Neural cell (in vitro differentiated cells): ENCODE data around the gene WDR91. TPM values are rescaled to one million over a fixed set of nuclear protein-coding genes. Genes with fewer than 3 reads are reported as not detected.

ENCODE experiments used
- H2AFZ ChIP-seq: fragments of 200-600, 300-800 bp; sonication (generic), shearing (Covaris generic); 2 replicates; pipeline ENCODE4 v1.6.0; 2014; ENCODE audit warnings: low read depth, mild to moderate bottlenecking, antibody characterized with exemption, low read length, moderate library complexity
- H3F3A ChIP-seq: fragments of 200-600 bp; shearing (Covaris generic); 2 replicates; pipeline ENCODE4 v1.6.1; 2016; ENCODE audit warnings: mild to moderate bottlenecking, moderate library complexity, mixed read lengths, antibody characterized with exemption, low read length; ENCODE audit not compliant: insufficient read depth, poor library complexity, severe bottlenecking
- H3K27ac ChIP-seq: fragments of 200-600, 300-800 bp; sonication (generic), shearing (Covaris generic); 2 replicates; pipeline ENCODE4 v1.5.1; 2014; ENCODE audit warnings: mild to moderate bottlenecking, low read length, moderate library complexity
- H3K27me3 ChIP-seq: fragments of 300-800, 200-600 bp; sonication (generic), shearing (Covaris generic); 2 replicates; pipeline ENCODE4 v1.6.0; 2014; ENCODE audit warnings: mild to moderate bottlenecking, low read depth, low read length, moderate library complexity; ENCODE audit not compliant: insufficient read depth
- H3K36me3 ChIP-seq: fragments of 300-800, 200-600 bp; sonication (generic), shearing (Covaris generic); 2 replicates; pipeline ENCODE4 v1.5.1; 2014; ENCODE audit warnings: mild to moderate bottlenecking, antibody characterized with exemption, low read length, moderate library complexity; ENCODE audit not compliant: insufficient read depth
- H3K4me2 ChIP-seq: fragments of 300-800, 200-600 bp; sonication (generic), shearing (Covaris generic); 2 replicates; pipeline ENCODE4 v1.6.0; 2014; ENCODE audit warnings: mild to moderate bottlenecking, low read length
- H3K4me3 ChIP-seq: fragments of 300-800, 200-600 bp; sonication (generic), shearing (Covaris generic); 2 replicates; pipeline ENCODE4 v1.5.1; 2014; ENCODE audit warnings: mild to moderate bottlenecking, low read length, moderate library complexity
- H3K79me2 ChIP-seq: fragments of 200-600 bp; shearing (Covaris generic); replicated peaks from 2 replicates; pipeline ENCODE4 v1.6.0; 2014; ENCODE audit warnings: mild to moderate bottlenecking, low read length, moderate library complexity; ENCODE audit not compliant: insufficient read depth
- H3K9ac ChIP-seq: fragments of 300-800, 200-600 bp; sonication (generic), shearing (Covaris generic); 2 replicates; pipeline ENCODE4 v1.6.1; 2016; ENCODE audit warnings: mild to moderate bottlenecking, low read length, mixed read lengths
- H3K9me2 ChIP-seq: fragments of 200-600 bp; shearing (Covaris generic); 2 replicates; pipeline ENCODE4 v1.6.1; 2016; ENCODE audit warnings: mild to moderate bottlenecking, low read length, mixed read lengths; ENCODE audit not compliant: insufficient read depth
- H3K9me3 ChIP-seq: fragments of 200-600, 300-800 bp; sonication (generic), shearing (Covaris generic); 2 replicates; pipeline ENCODE4 v1.6.1; 2016; ENCODE audit warnings: mild to moderate bottlenecking, mixed run types, low read length, moderate library complexity, mixed read lengths
- H4K20me1 ChIP-seq: fragments of 200-600 bp; shearing (Covaris generic); 2 replicates; pipeline ENCODE4 v1.6.1; 2016; ENCODE audit warnings: mild to moderate bottlenecking, mixed run types; ENCODE audit not compliant: insufficient read depth
- EP300 ChIP-seq: fragments of 450-650 bp; conservative IDR thresholded peaks from 2 replicates; pipeline ENCODE4 v1.6.1; 2014; ENCODE audit warnings: antibody characterized with exemption, mild to moderate bottlenecking, moderate library complexity; ENCODE audit not compliant: poor library complexity, severe bottlenecking
- EZH2 ChIP-seq: fragments of 200-600, 300-800 bp; shearing (Covaris generic), sonication (generic); IDR thresholded peaks from 2 replicates; pipeline ENCODE4 v1.6.1; 2014; ENCODE audit warnings: antibody characterized with exemption, low read length, borderline replicate concordance, mild to moderate bottlenecking; ENCODE audit not compliant: insufficient read depth, poor library complexity, severe bottlenecking
- MXI1 ChIP-seq: fragments of 450-650 bp; conservative IDR thresholded peaks from 2 replicates; pipeline ENCODE4 v1.6.1; 2014; ENCODE audit warnings: antibody characterized with exemption, mild to moderate bottlenecking; ENCODE audit not compliant: poor library complexity, severe bottlenecking
- POLR2AphosphoS5 ChIP-seq: IDR thresholded peaks from 2 replicates; pipeline ENCODE4 v1.6.1; 2012
- RAD21 ChIP-seq: fragments of 450-650 bp; conservative IDR thresholded peaks from 2 replicates; pipeline ENCODE4 v1.6.1; 2014; ENCODE audit warnings: antibody characterized with exemption, mild to moderate bottlenecking, moderate library complexity
- SMC3 ChIP-seq: fragments of 450-650 bp; conservative IDR thresholded peaks from 2 replicates; pipeline ENCODE4 v1.6.1; 2014; ENCODE audit warnings: antibody characterized with exemption, mild to moderate bottlenecking, moderate library complexity; ENCODE audit not compliant: poor library complexity
- TAF1 ChIP-seq: IDR thresholded peaks from 2 replicates; pipeline ENCODE4 v1.6.1; 2012; ENCODE audit warnings: low read depth
- polyA plus RNA-seq: library from polyadenylated mRNA; depleted of rRNA; stranded (reverse); fragments of >200 nt; gene quantifications from 2 replicates; pipeline ENCODE4 v1.2.3, GENCODE V29; 2014
- TF ChIP-seq, protein P1 (sequence below): fragments of 450-650 bp; IDR thresholded peaks from 2 replicates; pipeline ENCODE4 v1.5.1; 2014; ENCODE audit warnings: antibody characterized with exemption, mild to moderate bottlenecking, moderate library complexity; ENCODE audit not compliant: poor library complexity, severe bottlenecking
- TF ChIP-seq, protein P2 (sequence below): IDR thresholded peaks from 2 replicates; pipeline ENCODE4 v1.6.1; 2012; ENCODE audit warnings: borderline replicate concordance

WDR91 gene
- polyA plus RNA-seq, 1 donor from 2014 or later, result 17.7 TPM

DNA sequence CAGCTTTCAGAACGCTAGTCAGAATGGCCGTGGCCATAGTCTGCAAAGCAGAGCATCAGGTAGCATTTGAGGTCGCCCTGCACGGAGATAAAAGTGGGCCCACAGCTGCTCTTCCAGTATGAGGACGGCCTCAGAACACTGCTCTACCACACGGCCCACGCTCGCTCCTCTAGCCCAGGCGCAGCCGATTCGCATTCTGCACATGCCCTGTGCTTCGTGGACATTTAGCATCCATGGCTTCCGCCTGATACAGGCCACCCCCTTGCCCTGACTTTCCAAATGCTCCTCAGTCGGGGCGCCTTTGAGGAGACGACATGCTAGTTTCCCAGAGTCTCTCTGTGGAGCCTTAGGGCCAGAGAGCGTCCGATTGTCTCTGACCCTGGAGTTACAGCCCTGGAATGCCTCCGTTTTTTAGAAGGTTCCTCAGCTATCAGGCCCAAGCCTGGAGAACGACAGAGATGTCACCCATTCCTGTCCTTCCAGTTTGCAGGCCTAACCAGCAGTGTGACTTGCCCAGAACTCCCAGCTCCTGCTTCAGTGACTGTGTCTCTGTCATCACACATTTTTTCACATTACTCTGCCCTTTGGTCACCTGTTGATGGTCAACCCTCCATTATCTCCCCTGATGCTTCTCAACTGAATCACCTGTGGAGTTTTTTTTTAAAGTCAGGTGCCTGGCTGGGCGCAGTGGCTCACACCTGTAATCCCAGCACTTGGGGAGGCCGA, 36.6 kb upstream of the WDR91 start:
- Histone ChIP-seq H2AFZ (no peak overlapping the region), H3K36me3 (no peaks in the 10 kb centered on the region), H3K4me2 (no peak overlapping the region), H4K20me1 (no peaks in the 10 kb centered on the region), H3K9ac (no peak overlapping the region), H3K27ac (no peak overlapping the region), H3K9me3 (no peaks in the 10 kb centered on the region), H3K4me3 (no peak overlapping the region), H3K27me3 (no peaks in the 10 kb centered on the region), H3F3A (no peaks in the 10 kb centered on the region), H3K9me2 (no peaks in the 10 kb centered on the region), H3K79me2 (no peaks in the 10 kb centered on the region)
- TF ChIP-seq, protein P1, sequence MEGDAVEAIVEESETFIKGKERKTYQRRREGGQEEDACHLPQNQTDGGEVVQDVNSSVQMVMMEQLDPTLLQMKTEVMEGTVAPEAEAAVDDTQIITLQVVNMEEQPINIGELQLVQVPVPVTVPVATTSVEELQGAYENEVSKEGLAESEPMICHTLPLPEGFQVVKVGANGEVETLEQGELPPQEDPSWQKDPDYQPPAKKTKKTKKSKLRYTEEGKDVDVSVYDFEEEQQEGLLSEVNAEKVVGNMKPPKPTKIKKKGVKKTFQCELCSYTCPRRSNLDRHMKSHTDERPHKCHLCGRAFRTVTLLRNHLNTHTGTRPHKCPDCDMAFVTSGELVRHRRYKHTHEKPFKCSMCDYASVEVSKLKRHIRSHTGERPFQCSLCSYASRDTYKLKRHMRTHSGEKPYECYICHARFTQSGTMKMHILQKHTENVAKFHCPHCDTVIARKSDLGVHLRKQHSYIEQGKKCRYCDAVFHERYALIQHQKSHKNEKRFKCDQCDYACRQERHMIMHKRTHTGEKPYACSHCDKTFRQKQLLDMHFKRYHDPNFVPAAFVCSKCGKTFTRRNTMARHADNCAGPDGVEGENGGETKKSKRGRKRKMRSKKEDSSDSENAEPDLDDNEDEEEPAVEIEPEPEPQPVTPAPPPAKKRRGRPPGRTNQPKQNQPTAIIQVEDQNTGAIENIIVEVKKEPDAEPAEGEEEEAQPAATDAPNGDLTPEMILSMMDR, result no peak

DNA sequence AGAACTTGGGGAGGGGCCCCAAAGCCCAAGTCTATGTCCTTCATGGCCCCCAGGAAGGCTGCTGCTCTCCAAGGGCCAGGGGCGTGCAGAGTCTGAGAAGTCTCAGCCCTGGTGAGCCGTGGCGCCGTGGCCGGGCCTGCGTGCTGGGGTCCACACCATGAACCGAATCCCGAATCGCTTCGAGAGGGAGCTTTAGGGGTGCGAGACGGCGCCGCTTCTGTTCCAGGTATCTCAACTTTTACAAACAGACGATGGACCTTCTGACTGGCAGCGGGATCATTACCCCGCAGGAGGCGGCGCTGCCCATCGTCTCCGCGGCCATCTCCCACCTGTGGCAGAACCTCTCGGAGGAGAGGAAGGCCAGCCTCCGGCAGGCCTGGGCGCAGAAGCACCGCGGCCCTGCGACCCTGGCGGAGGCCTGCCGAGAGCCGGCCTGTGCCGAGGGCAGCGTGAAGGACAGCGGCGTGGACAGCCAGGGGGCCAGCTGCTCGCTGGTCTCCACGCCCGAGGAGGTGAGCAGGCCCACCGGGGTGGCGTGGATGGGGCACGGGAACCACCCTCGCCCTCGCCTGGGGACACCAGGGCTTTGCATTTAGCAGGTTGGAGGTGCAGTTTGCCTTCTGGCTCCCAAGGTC, 35.0 kb upstream of the WDR91 start:
- Histone ChIP-seq H3F3A (no peaks in the 10 kb centered on the region), H3K27me3 (no peaks in the 10 kb centered on the region), H3K4me2 (no peak overlapping the region), H3K36me3 (no peaks in the 10 kb centered on the region), H3K9me3 (no peaks in the 10 kb centered on the region), H3K79me2 (no peaks in the 10 kb centered on the region), H3K27ac (no peak overlapping the region), H3K9ac (no peak overlapping the region), H4K20me1 (no peaks in the 10 kb centered on the region), H2AFZ (no peak overlapping the region), H3K4me3 (no peak overlapping the region), H3K9me2 (no peaks in the 10 kb centered on the region)
- TF ChIP-seq SMC3 (no peak), MXI1 (no peak), EP300 (no peak), RAD21 (no peak), POLR2AphosphoS5 (no peak), TAF1 (no peak), EZH2 (no peak)
- TF ChIP-seq, protein P2, sequence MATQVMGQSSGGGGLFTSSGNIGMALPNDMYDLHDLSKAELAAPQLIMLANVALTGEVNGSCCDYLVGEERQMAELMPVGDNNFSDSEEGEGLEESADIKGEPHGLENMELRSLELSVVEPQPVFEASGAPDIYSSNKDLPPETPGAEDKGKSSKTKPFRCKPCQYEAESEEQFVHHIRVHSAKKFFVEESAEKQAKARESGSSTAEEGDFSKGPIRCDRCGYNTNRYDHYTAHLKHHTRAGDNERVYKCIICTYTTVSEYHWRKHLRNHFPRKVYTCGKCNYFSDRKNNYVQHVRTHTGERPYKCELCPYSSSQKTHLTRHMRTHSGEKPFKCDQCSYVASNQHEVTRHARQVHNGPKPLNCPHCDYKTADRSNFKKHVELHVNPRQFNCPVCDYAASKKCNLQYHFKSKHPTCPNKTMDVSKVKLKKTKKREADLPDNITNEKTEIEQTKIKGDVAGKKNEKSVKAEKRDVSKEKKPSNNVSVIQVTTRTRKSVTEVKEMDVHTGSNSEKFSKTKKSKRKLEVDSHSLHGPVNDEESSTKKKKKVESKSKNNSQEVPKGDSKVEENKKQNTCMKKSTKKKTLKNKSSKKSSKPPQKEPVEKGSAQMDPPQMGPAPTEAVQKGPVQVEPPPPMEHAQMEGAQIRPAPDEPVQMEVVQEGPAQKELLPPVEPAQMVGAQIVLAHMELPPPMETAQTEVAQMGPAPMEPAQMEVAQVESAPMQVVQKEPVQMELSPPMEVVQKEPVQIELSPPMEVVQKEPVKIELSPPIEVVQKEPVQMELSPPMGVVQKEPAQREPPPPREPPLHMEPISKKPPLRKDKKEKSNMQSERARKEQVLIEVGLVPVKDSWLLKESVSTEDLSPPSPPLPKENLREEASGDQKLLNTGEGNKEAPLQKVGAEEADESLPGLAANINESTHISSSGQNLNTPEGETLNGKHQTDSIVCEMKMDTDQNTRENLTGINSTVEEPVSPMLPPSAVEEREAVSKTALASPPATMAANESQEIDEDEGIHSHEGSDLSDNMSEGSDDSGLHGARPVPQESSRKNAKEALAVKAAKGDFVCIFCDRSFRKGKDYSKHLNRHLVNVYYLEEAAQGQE, result no peak
- TF ChIP-seq, protein P1, result no peak
